Bronchial epithelial cell (primary cell): ENCODE results near the gene ECD. TPM values are rescaled to one million over a fixed set of nuclear protein-coding genes. Genes with fewer than 3 reads are reported as not detected.

Source experiments
- DNase-seq: peaks from one replicate; pipeline ENCODE4 v3.0.0-alpha.2; 2010; ENCODE audit warnings: low read depth
- FAIRE-seq: peaks from 2 replicates; lab custom pipeline; 2011; peaks lifted over from hg19 to GRCh38; lab: Jason Lieb, UNC
- H3K27me3 ChIP-seq: 2 replicates; pipeline ENCODE4 v1.5.1; 2011; ENCODE audit warnings: low read length; ENCODE audit not compliant: control insufficient read depth, insufficient read depth
- H3K36me3 ChIP-seq: 2 replicates; pipeline ENCODE4 v1.5.1; 2011; ENCODE audit warnings: low read length; ENCODE audit not compliant: control insufficient read depth, insufficient read depth
- H3K4me3 ChIP-seq: 2 replicates; pipeline ENCODE4 v1.5.1; 2011; ENCODE audit warnings: mild to moderate bottlenecking, low read depth, low read length, control low read depth
- total RNA-seq: library from RNA; depleted of rRNA; stranded (reverse); fragments of >200 nt; gene quantifications from 2 replicates; pipeline ENCODE4 v1.2.1, GENCODE V29; 2014
- TF ChIP-seq, protein P1 (sequence below): IDR thresholded peaks from 2 replicates; pipeline ENCODE4 v1.5.1; 2011; ENCODE audit warnings: mild to moderate bottlenecking, moderate library complexity, low read length, control low read depth, inconsistent platforms; ENCODE audit not compliant: insufficient read depth, severe bottlenecking

Gene ECD
- total RNA-seq, 1 donor from 2014 or later = 17.6 TPM

DNA sequence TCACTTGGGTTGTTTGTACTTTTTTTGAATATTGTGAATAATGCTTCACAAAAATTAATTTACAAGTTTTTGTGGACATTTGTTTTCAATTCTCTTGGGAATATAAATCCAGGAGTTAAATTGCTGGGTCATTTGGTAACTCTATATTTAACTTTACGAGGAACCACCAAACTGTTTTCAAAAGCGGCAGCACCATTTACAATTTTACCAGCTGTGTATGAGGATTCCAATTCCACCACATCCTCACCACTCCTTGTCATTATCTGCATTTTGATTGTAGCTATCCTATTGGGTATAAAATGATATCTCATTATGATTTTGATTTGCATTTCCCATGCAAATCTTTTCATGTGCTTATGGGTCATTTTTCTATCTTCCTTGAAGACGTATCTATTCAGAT, 61.5 kb downstream of the ECD start:
- no peak for DNase-seq
- H3K36me3 ChIP-seq = no peaks in the 10 kb centered on the region
- H3K27me3 ChIP-seq = no peaks in the 10 kb centered on the region
- FAIRE-seq = no peak
- TF ChIP-seq, protein P1, sequence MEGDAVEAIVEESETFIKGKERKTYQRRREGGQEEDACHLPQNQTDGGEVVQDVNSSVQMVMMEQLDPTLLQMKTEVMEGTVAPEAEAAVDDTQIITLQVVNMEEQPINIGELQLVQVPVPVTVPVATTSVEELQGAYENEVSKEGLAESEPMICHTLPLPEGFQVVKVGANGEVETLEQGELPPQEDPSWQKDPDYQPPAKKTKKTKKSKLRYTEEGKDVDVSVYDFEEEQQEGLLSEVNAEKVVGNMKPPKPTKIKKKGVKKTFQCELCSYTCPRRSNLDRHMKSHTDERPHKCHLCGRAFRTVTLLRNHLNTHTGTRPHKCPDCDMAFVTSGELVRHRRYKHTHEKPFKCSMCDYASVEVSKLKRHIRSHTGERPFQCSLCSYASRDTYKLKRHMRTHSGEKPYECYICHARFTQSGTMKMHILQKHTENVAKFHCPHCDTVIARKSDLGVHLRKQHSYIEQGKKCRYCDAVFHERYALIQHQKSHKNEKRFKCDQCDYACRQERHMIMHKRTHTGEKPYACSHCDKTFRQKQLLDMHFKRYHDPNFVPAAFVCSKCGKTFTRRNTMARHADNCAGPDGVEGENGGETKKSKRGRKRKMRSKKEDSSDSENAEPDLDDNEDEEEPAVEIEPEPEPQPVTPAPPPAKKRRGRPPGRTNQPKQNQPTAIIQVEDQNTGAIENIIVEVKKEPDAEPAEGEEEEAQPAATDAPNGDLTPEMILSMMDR = no peak
- H3K4me3 ChIP-seq = no peak overlapping the region

DNA sequence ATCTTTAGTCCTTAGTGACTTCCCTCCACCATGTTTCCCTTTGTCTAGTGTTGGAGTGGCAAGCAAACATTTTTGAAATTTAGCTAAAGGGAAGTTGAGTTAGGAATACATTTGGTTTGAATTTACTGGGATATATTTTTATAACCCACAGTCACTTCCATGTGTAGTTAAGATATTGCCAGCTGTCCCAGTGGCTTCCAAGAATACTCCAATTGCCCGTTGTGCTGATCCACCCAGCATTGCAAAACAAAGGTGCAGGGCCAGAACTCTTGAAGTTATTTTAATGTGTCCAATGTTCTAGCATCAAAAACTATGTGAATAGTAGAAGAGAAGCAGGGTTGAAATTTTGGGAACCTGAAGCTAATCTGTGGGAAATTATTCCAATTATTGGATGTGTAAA, 68.7 kb downstream of the ECD start:
- no peak for FAIRE-seq
- H3K27me3 ChIP-seq = no peaks in the 10 kb centered on the region
- no peak for DNase-seq
- no peak overlapping the region for H3K4me3 ChIP-seq
- H3K36me3 ChIP-seq = peaks cover 3% of the 10 kb centered on the region
- TF ChIP-seq, protein P1 = no peak

DNA sequence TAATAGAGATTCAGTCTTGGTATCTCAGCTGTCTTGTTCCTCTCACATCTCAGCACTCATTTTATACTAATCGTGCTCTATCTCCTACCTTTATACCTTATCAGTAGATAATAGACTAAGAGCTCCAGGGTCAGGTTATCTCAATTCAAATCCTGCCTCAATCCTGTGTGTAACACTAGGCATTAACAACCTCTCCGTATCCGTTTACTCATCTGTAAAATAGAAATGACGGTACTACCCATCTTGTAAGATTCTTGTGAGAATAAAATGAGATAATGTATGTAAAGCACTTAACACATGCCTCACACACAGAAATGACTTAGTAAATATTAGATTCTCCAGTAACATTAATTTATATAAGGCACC, 70.5 kb downstream of the ECD start:
- DNase-seq = no peak
- no peak for FAIRE-seq
- TF ChIP-seq, protein P1 = no peak
- Histone ChIP-seq H3K27me3 (no peaks in the 10 kb centered on the region), H3K4me3 (peak overlapping the region; percentile 99), H3K36me3 (peaks cover 3% of the 10 kb centered on the region)

DNA sequence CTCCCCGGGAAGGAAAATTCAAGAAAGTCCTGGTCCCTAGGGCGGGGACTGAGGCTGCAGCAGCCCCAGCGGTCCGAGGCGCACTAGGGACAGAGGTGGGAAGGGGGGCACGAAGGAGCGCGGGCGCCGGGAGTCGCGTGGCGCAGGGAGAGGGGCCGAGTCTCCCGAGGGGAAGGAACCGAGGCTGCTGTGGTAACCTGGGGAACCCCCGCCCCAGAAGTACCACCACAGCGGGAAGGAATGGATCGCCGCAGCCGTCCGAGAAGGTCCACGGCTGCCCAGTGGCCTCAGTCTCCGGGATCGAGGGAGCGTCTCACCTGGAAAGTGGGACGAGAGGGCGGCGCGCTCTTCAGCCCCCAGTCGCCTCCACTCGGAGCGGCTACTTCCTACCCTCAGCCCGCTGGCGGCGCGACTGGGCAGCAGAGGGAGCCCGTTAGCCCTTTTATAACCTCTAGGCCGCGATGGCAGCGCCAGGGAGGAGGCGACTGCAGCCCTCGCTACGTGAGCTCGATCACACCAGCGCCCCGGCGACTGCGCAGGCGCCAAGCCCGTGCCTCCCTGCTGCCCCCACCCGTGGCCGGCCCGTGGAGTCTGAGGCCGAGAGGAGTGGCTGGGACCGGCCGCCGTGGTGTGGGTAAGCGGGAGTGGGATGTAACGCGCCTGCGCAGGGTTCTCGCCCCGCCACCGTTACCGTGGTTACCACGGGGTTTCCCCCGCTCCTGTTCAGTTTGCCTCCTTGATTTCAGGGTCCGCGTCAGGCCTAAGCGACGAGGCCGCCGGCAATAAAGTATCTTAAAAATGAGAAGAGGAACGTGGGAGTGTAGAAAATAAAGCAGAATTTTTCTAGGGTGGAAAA, 71.1 kb downstream of the ECD start, which contains the start of gene P4HA1:
TSS of gene P4HA1 (minus strand) at position 418 of the 856 bp plus-strand sequence. CDS start 21,983 bp downstream, outside the sequence.
- FAIRE-seq (no peak), DNase-seq (peak; percentile 87)
- H3K27me3 ChIP-seq = no peaks in the 10 kb centered on the region
- peak within 1 kb of the TSS; percentile 99 for H3K4me3 ChIP-seq
- peaks cover 3% of the 10 kb centered on the region for H3K36me3 ChIP-seq
- TF ChIP-seq, protein P1 = peak; percentile 82

DNA sequence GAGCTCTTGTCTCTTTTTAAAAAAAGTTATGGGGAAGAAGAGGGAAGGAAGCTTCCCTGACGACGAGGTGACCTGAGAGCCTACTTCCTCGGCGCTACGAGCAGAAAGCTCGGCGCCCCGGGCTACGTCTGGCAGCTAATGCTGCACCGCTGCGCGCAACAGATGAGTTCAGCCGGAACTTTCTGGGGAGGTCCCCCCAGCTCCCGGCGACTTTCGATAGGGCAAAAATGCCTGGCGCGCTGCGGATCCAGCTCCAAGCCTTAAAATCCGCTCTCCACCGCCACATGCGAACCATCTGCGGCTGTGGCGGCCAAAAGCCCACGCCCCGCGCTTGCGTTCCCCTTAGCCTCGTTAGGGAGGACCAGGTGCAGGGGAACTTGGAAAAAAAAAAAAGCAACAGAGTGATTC, 71.8 kb downstream of the ECD start:
- TF ChIP-seq, protein P1 = no peak
- DNase-seq (peak; percentile 50), FAIRE-seq (no peak)
- no peaks in the 10 kb centered on the region for H3K27me3 ChIP-seq
- H3K36me3 ChIP-seq = peaks cover 1% of the 10 kb centered on the region
- H3K4me3 ChIP-seq = peak overlapping the region; percentile 99
